Uterus (tissue), 2 donors: Measurements from ENCODE around the gene GAP43.

Source experiments
- POLR2A ChIP-seq, 2 donors: fragments of 450-650 bp; IDR thresholded peaks; one replicate each; pipeline ENCODE4 v1.6.1; 2016; ENCODE audit warnings: antibody characterized with exemption in 2 of 2, mild to moderate bottlenecking in 1 of 2, moderate library complexity in 1 of 2
- TF ChIP-seq, protein P1 (sequence below), 4 experiments: fragments of 200-600 bp in 2 of 4; fragments of 450-650 bp in 2 of 4; sonication (generic) in 2 of 4; IDR thresholded peaks; one replicate each; pipeline ENCODE4 v1.5.1; 2016 to 2019; ENCODE audit warnings: antibody characterized with exemption in 4 of 4, mild to moderate bottlenecking in 2 of 4, moderate library complexity in 1 of 4

- TF ChIP-seq, protein P1, sequence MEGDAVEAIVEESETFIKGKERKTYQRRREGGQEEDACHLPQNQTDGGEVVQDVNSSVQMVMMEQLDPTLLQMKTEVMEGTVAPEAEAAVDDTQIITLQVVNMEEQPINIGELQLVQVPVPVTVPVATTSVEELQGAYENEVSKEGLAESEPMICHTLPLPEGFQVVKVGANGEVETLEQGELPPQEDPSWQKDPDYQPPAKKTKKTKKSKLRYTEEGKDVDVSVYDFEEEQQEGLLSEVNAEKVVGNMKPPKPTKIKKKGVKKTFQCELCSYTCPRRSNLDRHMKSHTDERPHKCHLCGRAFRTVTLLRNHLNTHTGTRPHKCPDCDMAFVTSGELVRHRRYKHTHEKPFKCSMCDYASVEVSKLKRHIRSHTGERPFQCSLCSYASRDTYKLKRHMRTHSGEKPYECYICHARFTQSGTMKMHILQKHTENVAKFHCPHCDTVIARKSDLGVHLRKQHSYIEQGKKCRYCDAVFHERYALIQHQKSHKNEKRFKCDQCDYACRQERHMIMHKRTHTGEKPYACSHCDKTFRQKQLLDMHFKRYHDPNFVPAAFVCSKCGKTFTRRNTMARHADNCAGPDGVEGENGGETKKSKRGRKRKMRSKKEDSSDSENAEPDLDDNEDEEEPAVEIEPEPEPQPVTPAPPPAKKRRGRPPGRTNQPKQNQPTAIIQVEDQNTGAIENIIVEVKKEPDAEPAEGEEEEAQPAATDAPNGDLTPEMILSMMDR (IDR thresholded peaks at IDR 0.05) = no peak
- TF ChIP-seq POLR2A (IDR thresholded peaks at IDR 0.05) = no peak
Measured at GRCh38 chr3:115768661-115769060, 145.4 kb downstream of the GAP43 start.
